SKM-1 (cell line): Measurements from ENCODE around the gene ALKBH1.

ENCODE experiments used
- DNase-seq: peaks from one replicate; lab custom pipeline; 2025; ENCODE audit not compliant: unreplicated experiment; lab: John Stamatoyannopoulos, UW

The ALKBH1 gene

DNA sequence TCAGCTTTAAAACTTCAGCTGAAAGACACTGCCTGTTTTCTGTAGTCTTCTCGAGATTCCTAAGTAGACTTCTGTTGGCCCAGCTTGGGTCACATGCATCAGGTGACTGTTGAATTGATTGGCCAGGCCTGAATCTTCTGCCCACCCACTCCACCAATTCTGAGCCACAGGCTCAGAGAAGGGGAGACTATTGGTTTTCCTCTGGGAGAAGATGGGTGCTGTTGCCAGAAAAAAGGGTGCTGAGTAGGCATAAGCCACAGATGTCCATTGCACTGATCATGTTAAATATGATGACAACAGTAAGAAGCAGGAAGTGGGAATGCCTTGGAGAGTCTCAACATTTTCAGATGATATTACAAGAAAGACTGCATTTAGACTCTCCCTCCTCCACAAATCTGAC lies 84.6 kb downstream of the ALKBH1 start:
- no peak for DNase-seq
